ENCODE results near the gene RNF169. TPM values are rescaled to one million over a fixed set of nuclear protein-coding genes. Genes with fewer than 3 reads are reported as not detected.

Gene RNF169
- total and polyA plus RNA-seq, 9 donors = 7.1 to 26.1 (median 21.9) TPM

DNA sequence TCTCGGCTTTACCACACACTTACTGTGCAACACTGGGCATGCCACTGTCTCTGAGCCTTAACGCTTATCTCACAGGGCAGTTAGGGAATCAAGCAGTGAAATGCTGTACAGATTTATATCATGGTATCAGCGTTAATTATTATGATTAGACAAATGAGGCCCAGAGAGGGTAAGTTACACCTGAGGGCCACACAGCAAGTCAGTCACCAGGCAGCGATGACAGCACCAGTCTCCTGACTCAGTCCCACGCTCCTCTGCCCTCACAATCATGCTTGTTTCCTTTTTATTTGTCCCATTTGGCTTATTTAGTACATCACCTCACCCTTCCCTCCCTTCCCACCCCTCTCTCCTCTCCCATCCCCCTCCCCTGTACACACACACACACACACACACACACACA lies 29.6 kb upstream of the RNF169 start:
- H3K4me3 ChIP-seq = no peak overlapping the region
- peaks cover 17% of the 10 kb centered on the region for H3K4me1 ChIP-seq (ENCODE audit: insufficient read depth)
- intact Hi-C loops (cut with DNase I) = no loop called here
- peak in 1 of 5 donors; percentile 12 for DNase-seq
- no peaks in the 10 kb centered on the region for H3K27me3 ChIP-seq
- TF ChIP-seq EP300 (IDR thresholded peaks at IDR 0.05) = no peak
- TF ChIP-seq, protein P1, sequence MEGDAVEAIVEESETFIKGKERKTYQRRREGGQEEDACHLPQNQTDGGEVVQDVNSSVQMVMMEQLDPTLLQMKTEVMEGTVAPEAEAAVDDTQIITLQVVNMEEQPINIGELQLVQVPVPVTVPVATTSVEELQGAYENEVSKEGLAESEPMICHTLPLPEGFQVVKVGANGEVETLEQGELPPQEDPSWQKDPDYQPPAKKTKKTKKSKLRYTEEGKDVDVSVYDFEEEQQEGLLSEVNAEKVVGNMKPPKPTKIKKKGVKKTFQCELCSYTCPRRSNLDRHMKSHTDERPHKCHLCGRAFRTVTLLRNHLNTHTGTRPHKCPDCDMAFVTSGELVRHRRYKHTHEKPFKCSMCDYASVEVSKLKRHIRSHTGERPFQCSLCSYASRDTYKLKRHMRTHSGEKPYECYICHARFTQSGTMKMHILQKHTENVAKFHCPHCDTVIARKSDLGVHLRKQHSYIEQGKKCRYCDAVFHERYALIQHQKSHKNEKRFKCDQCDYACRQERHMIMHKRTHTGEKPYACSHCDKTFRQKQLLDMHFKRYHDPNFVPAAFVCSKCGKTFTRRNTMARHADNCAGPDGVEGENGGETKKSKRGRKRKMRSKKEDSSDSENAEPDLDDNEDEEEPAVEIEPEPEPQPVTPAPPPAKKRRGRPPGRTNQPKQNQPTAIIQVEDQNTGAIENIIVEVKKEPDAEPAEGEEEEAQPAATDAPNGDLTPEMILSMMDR (IDR thresholded peaks at IDR 0.05) = no peak
- TF ChIP-seq POLR2A (IDR thresholded peaks at IDR 0.05) = no peak
- H3K9me3 ChIP-seq = no peaks in the 10 kb centered on the region
- 91 to 99% (median 96%) methylated on average over 5 of the region's 5 CpGs for whole genome bisulfite sequencing, 3 donors
- no peaks in the 10 kb centered on the region for H3K36me3 ChIP-seq
- H3K27ac ChIP-seq = no peak overlapping the region

DNA sequence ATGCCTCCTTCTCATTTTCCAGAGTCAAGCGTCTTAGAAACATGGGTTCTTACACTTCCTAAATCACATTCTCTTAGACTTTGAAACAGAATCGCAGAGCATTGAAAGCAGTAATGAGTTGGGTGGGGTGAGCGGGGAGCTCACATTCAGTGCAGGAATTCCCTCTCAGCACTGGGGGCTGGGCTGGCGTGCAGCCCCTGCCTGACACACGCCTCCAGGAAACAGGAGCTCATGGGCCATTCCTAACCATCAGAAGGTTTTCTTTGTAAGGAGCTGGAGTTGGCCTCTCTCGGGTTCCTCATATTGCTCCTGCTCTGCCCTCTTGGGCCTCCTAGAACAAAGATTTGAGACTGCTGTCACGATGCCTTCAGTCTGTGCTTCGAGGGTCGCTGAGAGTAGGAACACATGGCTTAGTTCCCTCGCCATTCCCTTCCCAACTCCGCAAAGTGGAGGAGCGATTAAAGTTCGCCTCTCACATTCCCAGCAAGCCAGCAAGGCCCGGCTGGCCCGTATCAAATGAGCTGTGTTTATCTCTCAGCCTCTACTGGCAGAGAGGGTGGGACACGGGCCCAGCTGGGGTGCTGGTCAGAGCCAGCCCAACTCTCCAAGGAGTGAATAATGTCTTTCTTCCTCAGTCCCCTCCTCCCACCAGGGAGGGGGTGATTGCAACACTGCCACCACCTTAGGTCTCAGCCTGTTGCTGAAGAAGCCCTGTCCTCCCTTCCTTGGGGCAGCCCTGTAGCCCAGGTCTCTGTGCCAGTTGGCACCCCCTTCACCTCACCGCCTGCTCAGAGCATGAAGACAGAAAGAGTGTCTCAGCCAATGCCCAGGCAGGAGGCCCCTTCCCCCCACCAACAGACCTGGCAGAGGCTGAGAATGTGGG lies 27.8 kb upstream of the RNF169 start:
- peaks cover 17% of the 10 kb centered on the region for H3K4me1 ChIP-seq (ENCODE audit: insufficient read depth)
- H3K4me3 ChIP-seq = no peak overlapping the region
- no peaks in the 10 kb centered on the region for H3K27me3 ChIP-seq
- no peaks in the 10 kb centered on the region for H3K9me3 ChIP-seq
- WGBS, 3 donors = 29 to 34% (median 34%) methylated on average over 17 of the region's 17 CpGs
- DNase-seq = peak; percentile 70 to 86 (median 80)
- intact Hi-C loops (cut with DNase I) = loop anchor here in 3 of 4 donors (10.0 kb wide), 2 partner anchors 86 to 266 kb away; no protein-coding TSS in a partner anchor
- peak overlapping the region in 1 of 2 donors; percentile 64 for H3K27ac ChIP-seq
- H3K36me3 ChIP-seq = no peaks in the 10 kb centered on the region
- no peak for TF ChIP-seq POLR2A (IDR thresholded peaks at IDR 0.05)
- TF ChIP-seq EP300 (IDR thresholded peaks at IDR 0.05) = no peak
- TF ChIP-seq, protein P1 (IDR thresholded peaks at IDR 0.05) = no peak

DNA sequence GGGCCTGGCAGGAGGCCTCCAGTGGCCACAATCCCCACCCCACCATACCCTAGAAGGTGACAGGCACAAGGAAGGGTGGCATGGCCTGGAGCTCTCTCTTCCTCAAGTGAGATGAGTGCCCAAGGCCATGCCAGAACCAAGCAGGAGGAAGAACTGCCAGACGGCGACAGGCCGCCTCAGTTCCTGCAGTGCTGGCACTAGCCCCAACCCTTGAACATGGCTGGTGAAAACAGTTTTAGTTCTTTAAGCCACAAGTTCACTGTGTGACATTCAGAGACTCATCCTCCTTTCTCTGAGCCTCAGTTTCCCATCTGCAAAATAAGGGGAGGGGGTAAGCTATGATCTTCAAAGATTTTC lies 27.2 kb upstream of the RNF169 start:
- Histone ChIP-seq H3K27ac (peak overlapping the region in 1 of 2 donors; percentile 64), H3K4me3 (no peak overlapping the region), H3K36me3 (no peaks in the 10 kb centered on the region), H3K27me3 (no peaks in the 10 kb centered on the region), H3K4me1 (ENCODE audit: insufficient read depth) (peaks cover 17% of the 10 kb centered on the region), H3K9me3 (no peaks in the 10 kb centered on the region)
- intact Hi-C loops (cut with DNase I) = loop anchor here in 3 of 4 donors (10.0 kb wide), 2 partner anchors 87 to 267 kb away; no protein-coding TSS in a partner anchor
- TF ChIP-seq POLR2A (IDR thresholded peaks at IDR 0.05) (no peak), EP300 (IDR thresholded peaks at IDR 0.05) (no peak)
- TF ChIP-seq, protein P1 (IDR thresholded peaks at IDR 0.05) = no peak
- 87 to 90% (median 89%) methylated on average over 3 of the region's 3 CpGs for WGBS, 3 donors
- no peak for DNase-seq

DNA sequence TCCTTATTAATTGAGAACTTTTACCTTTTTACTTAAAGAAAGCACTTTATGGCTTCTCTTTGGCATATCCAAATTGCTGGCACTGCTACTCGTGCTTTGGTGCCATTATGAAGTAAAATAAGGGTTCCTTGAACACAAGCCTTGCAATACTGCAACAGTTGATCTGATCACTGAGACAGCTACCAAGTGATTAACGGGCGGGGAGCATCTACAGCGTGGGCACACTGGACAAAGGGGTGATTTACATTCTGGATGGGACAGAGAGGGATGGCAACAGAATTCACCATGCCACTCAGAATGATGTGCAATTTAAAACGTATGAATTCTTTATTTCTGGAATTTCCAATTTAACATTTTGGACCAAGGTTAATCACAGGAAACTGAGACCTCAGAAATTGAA lies 25.1 kb upstream of the RNF169 start:
- Histone ChIP-seq H3K9me3 (no peaks in the 10 kb centered on the region), H3K27me3 (no peaks in the 10 kb centered on the region), H3K27ac (no peak overlapping the region), H3K36me3 (no peaks in the 10 kb centered on the region), H3K4me1 (ENCODE audit: insufficient read depth) (peaks cover 13% of the 10 kb centered on the region), H3K4me3 (no peak overlapping the region)
- intact Hi-C loops (cut with DNase I) = loop anchor here in 3 of 4 donors (10.0 kb wide), 2 partner anchors 89 to 269 kb away; no protein-coding TSS in a partner anchor
- TF ChIP-seq POLR2A (IDR thresholded peaks at IDR 0.05) (no peak), EP300 (IDR thresholded peaks at IDR 0.05) (no peak)
- TF ChIP-seq, protein P1 (IDR thresholded peaks at IDR 0.05) = no peak
- DNase-seq = no peak
- WGBS, 3 donors = 76 to 87% (median 84%) methylated on average over 5 of the region's 5 CpGs

Data from ovary (tissue), 9 donors.